Glutamatergic neuron (in vitro differentiated cells): ENCODE results near the gene NXPH4. TPM values are rescaled to one million over a fixed set of nuclear protein-coding genes. Genes with fewer than 3 reads are reported as not detected.

Experiments
- DNase-seq: peaks from one replicate; pipeline ENCODE4 v3.0.0; 2022
- H3K27ac Mint-ChIP-seq: one replicate; pipeline ENCODE4 v1.8.0; 2020; ENCODE audit warnings: mild to moderate bottlenecking, mixed read lengths, inconsistent platforms; ENCODE audit not compliant: unreplicated experiment
- H3K27me3 Mint-ChIP-seq: one replicate; pipeline ENCODE4 v1.8.0; 2020; ENCODE audit warnings: mild to moderate bottlenecking, moderate library complexity, mixed read lengths, inconsistent platforms; ENCODE audit not compliant: unreplicated experiment
- H3K36me3 Mint-ChIP-seq: one replicate; pipeline ENCODE4 v1.8.0; 2020; ENCODE audit warnings: mild to moderate bottlenecking, mixed read lengths, inconsistent platforms; ENCODE audit not compliant: unreplicated experiment
- H3K4me1 Mint-ChIP-seq: one replicate; pipeline ENCODE4 v1.8.0; 2020; ENCODE audit warnings: mild to moderate bottlenecking, low read depth, mixed read lengths, inconsistent platforms; ENCODE audit not compliant: unreplicated experiment
- H3K4me3 Mint-ChIP-seq: one replicate; pipeline ENCODE4 v1.8.0; 2020; ENCODE audit warnings: mild to moderate bottlenecking, mixed read lengths, inconsistent platforms; ENCODE audit not compliant: unreplicated experiment
- H3K9me3 Mint-ChIP-seq: one replicate; pipeline ENCODE4 v1.8.0; 2020; ENCODE audit warnings: mild to moderate bottlenecking, moderate library complexity, mixed read lengths, inconsistent platforms; ENCODE audit not compliant: unreplicated experiment
- total RNA-seq: library from RNA; stranded (reverse); fragmentation: NEBNext Ultra II Directional; extraction: Animal tissue kit (Norgen Biotek cat#: 25700); gene quantifications from one replicate; pipeline ENCODE4 v1.2.1, GENCODE V29; 2021; ENCODE audit not compliant: unreplicated experiment
- TF ChIP-seq, protein P1 (sequence below): fragments of 200-600 bp; sonication (generic); IDR thresholded peaks from one replicate; pipeline ENCODE4 v1.5.0; 2021; ENCODE audit not compliant: partially characterized antibody, unreplicated experiment

NXPH4 gene
- total RNA-seq, 1 donor from 2014 or later, result 10.5 TPM

DNA sequence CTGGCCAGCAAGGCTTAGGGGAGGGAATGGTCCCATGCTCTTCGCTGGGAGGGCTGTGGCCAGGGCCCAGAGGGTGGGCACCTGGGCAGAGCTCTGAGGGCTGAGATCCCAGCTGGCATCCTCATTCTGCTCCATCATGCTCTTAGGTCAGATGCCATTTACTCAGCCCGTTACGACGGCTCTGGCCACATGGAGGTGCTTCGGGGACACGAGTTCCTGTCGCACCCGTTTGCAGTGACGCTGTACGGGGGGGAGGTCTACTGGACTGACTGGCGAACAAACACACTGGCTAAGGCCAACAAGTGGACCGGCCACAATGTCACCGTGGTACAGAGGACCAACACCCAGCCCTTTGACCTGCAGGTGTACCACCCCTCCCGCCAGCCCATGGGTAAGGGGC lies 38.4 kb upstream of the NXPH4 start:
- Mint-ChIP-seq H3K36me3 (no peaks in the 10 kb centered on the region), H3K9me3 (peaks cover 3% of the 10 kb centered on the region), H3K4me3 (no peak overlapping the region), H3K4me1 (no peaks in the 10 kb centered on the region), H3K27ac (no peak overlapping the region), H3K27me3 (peaks cover 12% of the 10 kb centered on the region)
- no peak for DNase-seq
- TF ChIP-seq, protein P1, sequence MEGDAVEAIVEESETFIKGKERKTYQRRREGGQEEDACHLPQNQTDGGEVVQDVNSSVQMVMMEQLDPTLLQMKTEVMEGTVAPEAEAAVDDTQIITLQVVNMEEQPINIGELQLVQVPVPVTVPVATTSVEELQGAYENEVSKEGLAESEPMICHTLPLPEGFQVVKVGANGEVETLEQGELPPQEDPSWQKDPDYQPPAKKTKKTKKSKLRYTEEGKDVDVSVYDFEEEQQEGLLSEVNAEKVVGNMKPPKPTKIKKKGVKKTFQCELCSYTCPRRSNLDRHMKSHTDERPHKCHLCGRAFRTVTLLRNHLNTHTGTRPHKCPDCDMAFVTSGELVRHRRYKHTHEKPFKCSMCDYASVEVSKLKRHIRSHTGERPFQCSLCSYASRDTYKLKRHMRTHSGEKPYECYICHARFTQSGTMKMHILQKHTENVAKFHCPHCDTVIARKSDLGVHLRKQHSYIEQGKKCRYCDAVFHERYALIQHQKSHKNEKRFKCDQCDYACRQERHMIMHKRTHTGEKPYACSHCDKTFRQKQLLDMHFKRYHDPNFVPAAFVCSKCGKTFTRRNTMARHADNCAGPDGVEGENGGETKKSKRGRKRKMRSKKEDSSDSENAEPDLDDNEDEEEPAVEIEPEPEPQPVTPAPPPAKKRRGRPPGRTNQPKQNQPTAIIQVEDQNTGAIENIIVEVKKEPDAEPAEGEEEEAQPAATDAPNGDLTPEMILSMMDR, result no peak

DNA sequence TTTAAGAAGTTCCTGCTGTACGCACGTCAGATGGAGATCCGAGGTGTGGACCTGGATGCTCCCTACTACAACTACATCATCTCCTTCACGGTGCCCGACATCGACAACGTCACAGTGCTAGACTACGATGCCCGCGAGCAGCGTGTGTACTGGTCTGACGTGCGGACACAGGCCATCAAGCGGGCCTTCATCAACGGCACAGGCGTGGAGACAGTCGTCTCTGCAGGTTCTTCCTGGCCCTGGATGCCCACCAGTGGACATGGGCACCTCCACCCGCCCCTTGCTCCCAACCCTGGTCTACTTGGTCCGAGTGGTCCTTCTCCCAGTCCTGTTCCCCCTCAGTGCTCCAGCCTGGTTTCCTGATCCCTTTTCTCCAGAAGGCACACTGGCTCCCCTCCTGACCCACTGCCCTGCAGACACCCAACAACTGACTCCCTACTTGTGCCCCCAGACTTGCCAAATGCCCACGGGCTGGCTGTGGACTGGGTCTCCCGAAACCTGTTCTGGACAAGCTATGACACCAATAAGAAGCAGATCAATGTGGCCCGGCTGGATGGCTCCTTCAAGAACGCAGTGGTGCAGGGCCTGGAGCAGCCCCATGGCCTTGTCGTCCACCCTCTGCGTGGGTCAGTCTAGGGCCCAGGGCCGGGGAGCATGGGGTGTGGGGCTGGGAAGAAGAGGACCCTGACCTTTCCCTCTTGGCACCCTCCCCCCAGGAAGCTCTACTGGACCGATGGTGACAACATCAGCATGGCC lies 37.1 kb upstream of the NXPH4 start:
- no peak for DNase-seq
- Mint-ChIP-seq H3K4me3 (no peak overlapping the region), H3K9me3 (peaks cover 5% of the 10 kb centered on the region), H3K36me3 (no peaks in the 10 kb centered on the region), H3K27me3 (peaks cover 13% of the 10 kb centered on the region), H3K4me1 (no peaks in the 10 kb centered on the region), H3K27ac (no peak overlapping the region)
- TF ChIP-seq, protein P1, result no peak

DNA sequence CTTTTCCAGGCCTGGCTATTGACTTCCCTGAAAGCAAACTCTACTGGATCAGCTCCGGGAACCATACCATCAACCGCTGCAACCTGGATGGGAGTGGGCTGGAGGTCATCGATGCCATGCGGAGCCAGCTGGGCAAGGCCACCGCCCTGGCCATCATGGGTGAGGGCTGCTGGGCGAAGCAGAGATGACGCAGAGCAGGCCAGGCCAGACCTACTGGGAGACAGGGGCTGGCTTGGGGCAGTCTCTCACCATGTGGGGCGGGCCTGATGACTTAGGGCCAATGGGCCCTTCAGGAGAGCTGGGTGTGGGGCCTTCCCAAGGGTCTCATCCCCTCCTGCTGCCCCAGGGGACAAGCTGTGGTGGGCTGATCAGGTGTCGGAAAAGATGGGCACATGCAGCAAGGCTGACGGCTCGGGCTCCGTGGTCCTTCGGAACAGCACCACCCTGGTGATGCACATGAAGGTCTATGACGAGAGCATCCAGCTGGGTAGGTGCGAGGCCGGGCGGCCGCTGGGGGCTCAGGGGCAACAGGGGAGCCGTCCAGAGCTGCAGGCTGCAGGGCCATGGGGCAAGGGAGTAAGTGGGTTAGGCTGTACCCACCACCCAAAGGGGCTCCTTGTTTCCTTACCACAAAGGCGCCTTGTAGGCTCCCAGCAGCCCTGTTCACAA lies 36.1 kb upstream of the NXPH4 start:
- Mint-ChIP-seq H3K4me3 (no peak overlapping the region), H3K36me3 (no peaks in the 10 kb centered on the region)

DNA sequence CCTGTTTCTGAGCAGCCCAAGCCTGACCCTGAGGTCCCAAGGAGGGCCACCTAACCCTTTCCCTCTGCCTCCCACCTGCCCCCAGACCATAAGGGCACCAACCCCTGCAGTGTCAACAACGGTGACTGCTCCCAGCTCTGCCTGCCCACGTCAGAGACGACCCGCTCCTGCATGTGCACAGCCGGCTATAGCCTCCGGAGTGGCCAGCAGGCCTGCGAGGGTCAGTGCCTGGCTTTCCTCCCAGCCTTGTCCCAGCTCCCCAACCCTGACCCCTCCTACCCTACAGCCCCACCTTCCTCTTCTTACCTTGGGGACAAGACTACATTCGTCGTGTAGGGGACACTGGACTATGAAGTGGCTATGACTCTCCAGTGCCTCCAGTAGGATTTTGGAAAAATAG lies 35.5 kb upstream of the NXPH4 start:
- H3K27me3 Mint-ChIP-seq, result peaks cover 7% of the 10 kb centered on the region
- TF ChIP-seq, protein P1, result no peak
- no peak overlapping the region for H3K27ac Mint-ChIP-seq
- peaks cover 5% of the 10 kb centered on the region for H3K9me3 Mint-ChIP-seq
- H3K4me3 Mint-ChIP-seq, result no peak overlapping the region
- H3K36me3 Mint-ChIP-seq, result no peaks in the 10 kb centered on the region
- no peaks in the 10 kb centered on the region for H3K4me1 Mint-ChIP-seq
- no peak for DNase-seq

More for the DNA sequence above, 36.1 kb upstream of the NXPH4 start:
- H3K27me3 Mint-ChIP-seq, result peaks cover 11% of the 10 kb centered on the region
- H3K9me3 Mint-ChIP-seq, result peaks cover 5% of the 10 kb centered on the region
- DNase-seq, result no peak
- no peak overlapping the region for H3K27ac Mint-ChIP-seq
- no peaks in the 10 kb centered on the region for H3K4me1 Mint-ChIP-seq
- TF ChIP-seq, protein P1, result no peak

DNA sequence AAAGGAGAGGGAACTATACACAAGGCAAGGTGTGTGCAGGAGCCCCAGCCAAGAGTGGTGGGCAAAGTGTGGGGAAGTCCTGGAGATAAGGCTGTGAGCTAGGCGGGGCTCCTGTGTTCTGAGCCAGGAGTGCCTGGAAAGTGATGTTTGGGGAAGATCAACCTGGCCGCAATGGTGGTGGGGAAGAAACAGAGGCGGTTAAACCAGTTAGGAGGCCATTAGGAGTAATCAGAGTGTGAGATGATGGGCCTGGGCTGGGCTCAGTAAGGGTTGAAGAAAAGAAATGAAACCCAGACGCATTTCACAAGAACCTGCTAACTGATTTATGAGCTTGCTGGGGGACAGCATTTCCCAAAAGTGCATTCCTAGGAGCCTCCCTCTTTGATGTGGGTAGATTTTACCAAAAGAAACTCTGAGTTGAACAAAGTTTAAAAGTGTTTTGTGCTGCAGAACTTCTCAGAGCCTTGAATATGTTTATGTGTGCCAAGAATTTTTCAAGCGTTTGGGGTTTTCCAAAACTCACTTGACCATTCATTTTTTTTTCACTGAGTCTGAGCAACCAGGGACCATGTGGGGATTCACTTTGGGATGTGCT lies 34.9 kb upstream of the NXPH4 start:
- peaks cover 7% of the 10 kb centered on the region for H3K27me3 Mint-ChIP-seq
- no peak for DNase-seq
- no peak overlapping the region for H3K27ac Mint-ChIP-seq
- no peak overlapping the region for H3K4me3 Mint-ChIP-seq
- H3K36me3 Mint-ChIP-seq, result no peaks in the 10 kb centered on the region
- H3K4me1 Mint-ChIP-seq, result no peaks in the 10 kb centered on the region
- TF ChIP-seq, protein P1, result no peak
- peaks cover 5% of the 10 kb centered on the region for H3K9me3 Mint-ChIP-seq
